ENCODE results near the gene MARCHF2.

GRCh38 chr19:8455018-8455417, 41.9 kb downstream of the MARCHF2 start:
- TF ChIP-seq FOXA1 (IDR thresholded peaks at IDR 0.05): no peak
- no peak for TF ChIP-seq LEF1 (IDR thresholded peaks at IDR 0.05; ENCODE audit: borderline replicate concordance)
- TF ChIP-seq SUZ12 (IDR thresholded peaks at IDR 0.05): no peak
- TF ChIP-seq BHLHE40 (IDR thresholded peaks at IDR 0.05; ENCODE audit: borderline replicate concordance): no peak
